Prostate gland (tissue), 2 donors: ENCODE data around the gene TNFRSF11A.

Experiments
- CTCF ChIP-seq, 4 experiments: fragments of 200-600 bp in 2 of 4; fragments of 450-650 bp in 2 of 4; sonication (generic) in 2 of 4; IDR thresholded peaks; 1 replicate in 3 of 4; 2 replicates in 1 of 4; pipeline ENCODE4 v1.5.1; 2016 to 2019; ENCODE audit warnings: antibody characterized with exemption in 4 of 4, mild to moderate bottlenecking in 2 of 4, moderate library complexity in 2 of 4
- POLR2A ChIP-seq: fragments of 450-650 bp; IDR thresholded peaks from one replicate; pipeline ENCODE4 v1.6.1; 2016; ENCODE audit warnings: antibody characterized with exemption, mild to moderate bottlenecking
- POLR2AphosphoS5 ChIP-seq: sonication (generic); formaldehyde crosslinking; IDR thresholded peaks from one replicate; pipeline ENCODE4 v1.6.1; 2017; ENCODE audit warnings: antibody characterized with exemption

- TF ChIP-seq CTCF (IDR thresholded peaks at IDR 0.05) (no peak), POLR2A (no peak), POLR2AphosphoS5 (no peak)
Observed at GRCh38 chr18:62312851-62313250, 12.3 kb upstream of the TNFRSF11A start.
